Activated naive CD4-positive, alpha-beta T cell treated with anti-CD3 and anti-CD28 coated beads, Interleukin-2, amount 50 U/mL, for 16 hours (primary cell): Measurements from ENCODE around the gene SIL1.

Source experiments
- DNase-seq: peaks from one replicate; pipeline ENCODE4 v3.0.0-alpha.2; 2020

The SIL1 gene

DNA sequence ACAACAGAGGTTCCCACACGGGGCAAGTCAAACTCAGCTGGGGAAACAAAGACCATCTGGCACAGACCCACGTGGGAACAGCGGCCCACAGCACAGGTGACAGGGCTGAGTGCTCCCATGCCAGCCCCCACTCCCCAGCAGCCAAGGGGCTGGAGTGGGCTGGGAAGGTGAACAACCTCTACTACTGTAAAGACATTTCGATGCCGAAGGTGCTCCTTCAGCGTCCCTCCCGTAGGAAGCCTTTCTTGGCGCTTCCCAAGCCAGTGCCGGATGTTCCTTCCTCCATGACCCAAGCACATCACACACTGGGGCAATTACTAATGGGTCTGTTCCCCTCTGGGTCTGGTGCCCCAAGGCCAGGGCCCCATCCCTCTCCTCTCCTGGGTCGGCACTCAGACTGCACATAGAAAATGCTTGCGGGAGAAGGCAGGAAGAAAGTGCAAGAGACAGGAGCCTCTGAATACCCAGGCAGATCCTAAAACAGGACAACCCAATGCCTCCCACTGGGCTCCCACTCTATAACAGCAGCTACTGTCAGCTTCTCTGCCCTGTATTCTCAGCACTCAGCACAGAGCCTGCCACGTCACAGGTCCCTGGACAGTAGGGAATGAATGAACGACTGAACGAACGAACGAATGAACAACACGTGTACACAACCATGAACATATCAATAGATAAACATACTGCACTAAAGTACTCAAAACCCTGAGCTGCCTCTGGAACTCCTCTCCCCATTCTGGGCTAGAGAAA, 246.0 kb downstream of the SIL1 start:
- no peak for DNase-seq

DNA sequence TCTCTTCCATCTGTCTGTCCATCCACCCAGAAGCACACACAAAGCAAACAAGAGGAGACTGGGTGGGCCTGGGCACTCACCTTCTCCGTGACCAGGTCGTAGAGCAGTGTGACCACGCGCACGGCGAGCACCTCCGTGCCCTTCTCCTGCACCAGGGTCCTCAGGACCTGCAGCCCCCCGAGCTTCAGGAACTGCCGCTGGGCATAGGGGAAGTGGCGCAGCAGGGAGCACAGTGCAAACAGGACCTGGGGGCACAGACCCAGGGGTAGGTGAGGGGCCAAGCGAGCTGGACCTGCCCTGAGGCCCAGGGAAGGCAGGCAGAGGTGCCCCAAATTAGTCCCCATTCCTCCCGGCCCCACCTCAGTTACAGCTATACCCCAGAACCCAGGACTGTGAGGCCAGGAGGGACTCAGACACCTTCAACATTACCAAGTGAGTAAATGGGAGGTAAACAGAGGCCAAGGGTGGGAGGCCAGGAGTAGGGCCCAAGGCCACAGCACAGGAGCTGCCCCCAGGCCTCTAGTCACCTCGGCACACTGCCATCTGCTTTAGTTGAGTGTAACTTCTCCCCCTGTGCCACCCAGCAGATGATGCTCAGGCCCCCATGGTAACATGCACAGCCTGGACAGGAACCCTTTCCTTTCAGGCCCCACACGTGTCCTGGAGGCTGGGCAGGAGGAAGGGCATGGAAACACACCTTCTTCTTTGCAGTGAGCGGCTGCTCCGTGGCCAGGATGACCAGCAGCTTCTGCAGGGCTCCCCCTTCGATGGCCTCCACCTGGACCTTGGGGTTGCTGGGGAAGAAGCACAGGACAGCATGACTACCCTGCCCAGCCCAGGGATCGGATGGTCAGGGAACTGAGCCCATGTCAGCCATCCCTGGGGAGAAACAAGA, 246.8 kb downstream of the SIL1 start:
- DNase-seq: no peak

DNA sequence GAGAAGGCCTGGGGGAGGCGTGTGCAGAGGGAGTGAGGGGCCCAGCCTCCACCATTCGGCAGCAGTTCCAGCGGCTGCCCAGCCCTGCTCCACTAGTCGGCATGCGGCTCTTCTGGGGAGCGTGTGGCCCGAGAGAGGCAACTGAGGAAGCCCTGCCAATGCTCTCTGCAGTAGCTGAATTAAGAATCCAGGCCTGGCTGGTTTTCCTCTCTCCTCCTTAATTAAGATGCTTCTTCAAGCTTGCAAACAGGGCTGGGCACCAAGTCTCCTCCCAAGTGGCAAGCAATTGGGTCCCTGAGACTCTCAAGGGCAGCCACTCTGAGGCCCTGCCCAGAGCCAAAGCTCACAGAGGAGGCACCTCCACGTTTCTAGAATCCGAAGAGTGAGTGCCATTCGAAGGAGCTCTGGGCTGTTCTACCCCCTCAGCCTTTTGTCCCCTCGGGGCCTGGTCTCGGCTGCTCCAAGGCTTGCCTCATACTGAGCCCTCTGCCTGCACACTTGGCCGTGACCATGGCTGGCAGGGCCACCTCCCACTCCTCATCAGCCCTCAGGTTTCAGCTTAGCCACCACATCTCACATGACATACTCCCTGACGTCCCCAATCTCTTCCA, 247.6 kb downstream of the SIL1 start:
- DNase-seq: no peak

DNA sequence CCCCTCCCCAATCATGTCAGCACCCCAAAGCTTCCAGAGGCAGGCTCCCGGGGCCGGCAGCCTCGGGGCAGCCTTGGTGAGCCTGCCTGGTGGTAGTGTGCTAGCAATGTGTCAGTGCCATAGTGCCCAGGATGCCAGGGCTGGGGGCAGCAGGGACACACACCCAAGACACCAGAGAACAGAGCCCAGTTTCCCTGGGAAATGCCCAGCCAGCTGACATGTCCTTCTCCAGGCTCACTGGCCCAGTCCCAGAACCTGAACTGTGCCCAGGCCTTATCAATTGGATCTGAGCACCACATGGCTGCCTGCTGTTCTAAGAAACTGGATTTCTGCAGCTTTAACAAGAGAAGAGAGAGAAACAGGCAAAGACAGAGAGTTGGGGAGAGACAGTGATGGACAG, 248.2 kb downstream of the SIL1 start:
- no peak for DNase-seq

DNA sequence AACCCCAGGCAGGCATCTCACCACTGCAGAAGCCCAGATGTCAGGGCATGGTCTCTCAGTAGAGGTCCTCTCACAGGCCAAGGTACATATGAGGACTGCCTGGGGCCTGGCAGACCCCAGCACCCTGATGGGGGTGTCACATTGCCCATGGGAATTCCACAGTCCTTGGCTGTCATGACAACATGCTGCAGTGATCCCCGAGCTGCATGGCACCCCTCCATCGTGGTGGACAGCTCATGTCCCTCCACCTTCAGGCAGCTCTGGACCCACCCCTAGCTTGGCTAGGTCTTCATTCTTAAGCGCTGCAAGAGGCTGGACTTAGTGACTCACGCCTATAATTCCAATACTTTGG, 249.0 kb downstream of the SIL1 start:
- no peak for DNase-seq

DNA sequence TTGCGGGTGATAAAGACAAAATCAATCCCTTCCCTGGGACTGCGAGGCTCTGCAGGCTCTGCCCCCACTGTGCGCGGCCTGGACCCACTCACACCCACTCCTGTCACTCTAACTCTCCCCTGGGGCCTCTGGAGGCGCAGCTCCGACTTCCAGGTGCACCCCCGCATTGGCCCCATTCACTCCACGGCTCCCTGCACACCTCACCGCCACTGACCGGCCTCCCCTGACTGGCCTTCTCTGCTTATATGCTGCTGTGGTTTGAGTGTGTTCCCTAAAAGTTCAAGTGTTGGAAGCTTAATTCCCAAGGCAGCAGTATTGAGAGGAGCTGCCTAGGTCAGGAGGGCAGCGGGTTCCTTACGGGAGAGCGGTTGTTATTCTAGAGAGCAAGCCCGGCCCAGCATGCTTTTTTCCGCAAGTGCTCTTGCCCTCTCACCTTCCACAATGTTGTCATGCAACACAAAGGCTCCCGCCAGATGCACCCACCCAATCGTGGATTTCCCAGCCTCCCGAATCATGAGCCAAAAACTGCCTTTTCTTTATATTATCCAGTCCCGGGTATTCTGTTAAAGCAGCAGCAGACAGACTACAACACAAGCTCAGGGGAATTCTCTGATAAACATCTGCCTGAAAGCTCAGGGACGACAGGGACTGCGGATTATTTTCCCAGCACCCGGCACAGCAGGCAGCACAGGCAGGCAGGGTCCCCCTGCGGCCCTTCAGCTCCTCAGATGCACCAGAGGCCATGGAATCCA, 249.5 kb downstream of the SIL1 start:
- no peak for DNase-seq

DNA sequence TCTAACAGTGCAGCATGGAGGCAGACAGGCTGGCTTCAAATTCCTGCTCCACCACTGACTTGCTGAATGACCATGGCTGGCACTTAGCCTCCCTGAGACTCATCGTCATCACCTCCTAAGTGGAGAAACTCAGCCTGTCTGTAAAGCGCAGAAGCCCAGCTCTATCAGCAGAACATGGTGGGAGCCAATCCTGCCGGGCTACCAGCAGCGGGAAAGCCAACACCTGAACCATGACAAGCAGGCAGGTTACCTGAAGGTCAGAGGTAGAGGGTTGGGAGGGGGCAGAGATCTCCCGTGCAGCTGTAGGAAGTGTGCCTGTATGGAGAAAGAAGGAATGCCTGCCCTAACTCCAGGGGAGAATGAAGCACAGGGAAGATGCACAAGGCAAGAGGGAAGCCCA, 250.4 kb downstream of the SIL1 start:
- DNase-seq: no peak

DNA sequence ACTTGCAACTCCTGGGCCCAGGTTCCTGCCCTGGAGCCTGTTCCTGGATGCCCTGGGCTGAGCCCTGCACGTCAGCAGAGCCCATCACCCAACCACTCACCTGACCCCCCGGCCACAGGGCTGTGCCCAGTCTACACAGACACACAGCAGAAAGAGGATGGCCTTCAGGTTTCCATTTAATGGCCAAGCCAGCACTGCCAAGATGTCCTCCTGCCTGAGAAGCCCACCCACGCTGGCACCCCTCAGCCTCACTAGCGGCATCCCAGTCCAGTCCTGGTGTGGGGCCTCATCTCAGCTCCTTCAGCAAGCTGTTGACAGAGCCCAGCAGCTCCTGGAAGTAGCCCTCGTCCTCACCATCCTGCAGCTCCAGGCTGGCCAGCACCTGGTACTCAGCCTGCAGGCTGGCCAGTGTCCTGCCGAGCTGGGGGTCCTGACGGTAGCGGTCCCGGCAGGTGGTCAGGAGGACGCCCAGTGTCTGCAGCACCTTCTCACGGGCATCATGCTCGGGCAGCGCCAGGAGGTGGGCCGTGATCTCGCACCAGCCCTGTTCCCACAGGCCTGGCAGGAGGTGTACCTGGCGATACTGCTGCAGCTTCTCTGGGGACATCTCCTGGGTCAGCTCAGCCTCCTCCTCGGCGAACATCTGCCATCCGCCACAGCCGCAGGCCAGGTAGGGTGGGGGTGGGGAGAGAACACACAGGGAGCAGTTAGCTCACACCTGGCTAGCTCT, 251.2 kb downstream of the SIL1 start:
- DNase-seq: no peak

DNA sequence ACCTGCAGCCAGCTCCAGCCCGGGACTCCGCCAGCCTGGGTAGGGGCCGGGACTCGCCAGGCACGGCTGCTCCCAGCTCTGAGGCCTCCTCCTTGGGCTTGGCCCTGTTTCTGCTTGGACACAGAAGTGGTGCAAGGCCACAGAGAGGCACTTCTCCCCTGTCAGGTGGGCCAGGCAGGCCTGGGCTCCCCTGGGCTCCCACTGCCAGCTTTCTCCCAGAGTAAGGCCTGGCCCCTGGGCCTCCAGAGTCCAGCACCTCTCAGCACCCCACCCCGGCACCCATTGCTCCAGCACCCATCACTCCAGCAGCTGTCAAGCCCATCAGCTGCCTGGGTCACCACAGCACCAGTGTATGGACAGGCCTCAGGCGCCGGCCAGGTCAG, 251.9 kb downstream of the SIL1 start:
- DNase-seq: no peak

DNA sequence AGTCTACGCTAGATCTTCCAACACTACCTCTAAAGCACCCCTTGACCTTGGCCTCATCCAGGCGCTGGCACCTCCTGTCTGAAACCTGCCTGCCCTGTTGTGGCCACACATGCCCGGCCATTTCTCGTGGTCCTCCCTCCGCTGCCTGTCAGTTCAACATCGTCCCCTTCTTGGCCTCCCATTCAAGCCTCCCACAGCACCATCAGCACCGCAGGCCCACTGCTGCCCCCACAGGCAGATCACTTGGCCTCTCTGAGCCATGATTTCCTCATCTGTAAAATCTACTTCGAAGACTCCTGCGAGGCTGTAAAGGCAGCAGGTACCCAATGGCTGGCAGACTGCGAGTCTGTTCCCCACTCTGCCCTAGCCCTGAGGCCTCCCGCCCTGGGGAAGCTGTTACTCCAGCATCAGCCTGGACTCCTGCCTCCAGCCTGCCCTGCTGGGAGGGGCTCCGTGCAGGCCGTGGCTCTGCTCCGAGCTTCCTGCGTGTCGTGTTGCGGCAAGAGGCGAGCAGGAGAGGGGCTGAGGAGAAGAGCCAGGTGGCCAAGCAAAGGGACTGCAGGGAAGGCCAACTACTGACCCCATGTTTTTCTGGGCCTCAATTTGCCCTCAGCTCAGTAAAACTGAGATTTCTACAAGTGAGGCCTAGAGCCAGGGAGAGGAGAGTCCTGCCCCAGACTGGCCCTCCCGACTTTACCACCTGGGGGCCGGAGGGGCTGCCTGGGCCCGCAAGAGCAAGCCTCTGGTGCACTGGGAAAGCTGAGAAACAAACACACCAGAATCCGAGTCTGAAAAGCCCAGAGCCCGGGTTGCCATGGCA, 252.5 kb downstream of the SIL1 start:
- no peak for DNase-seq

DNA sequence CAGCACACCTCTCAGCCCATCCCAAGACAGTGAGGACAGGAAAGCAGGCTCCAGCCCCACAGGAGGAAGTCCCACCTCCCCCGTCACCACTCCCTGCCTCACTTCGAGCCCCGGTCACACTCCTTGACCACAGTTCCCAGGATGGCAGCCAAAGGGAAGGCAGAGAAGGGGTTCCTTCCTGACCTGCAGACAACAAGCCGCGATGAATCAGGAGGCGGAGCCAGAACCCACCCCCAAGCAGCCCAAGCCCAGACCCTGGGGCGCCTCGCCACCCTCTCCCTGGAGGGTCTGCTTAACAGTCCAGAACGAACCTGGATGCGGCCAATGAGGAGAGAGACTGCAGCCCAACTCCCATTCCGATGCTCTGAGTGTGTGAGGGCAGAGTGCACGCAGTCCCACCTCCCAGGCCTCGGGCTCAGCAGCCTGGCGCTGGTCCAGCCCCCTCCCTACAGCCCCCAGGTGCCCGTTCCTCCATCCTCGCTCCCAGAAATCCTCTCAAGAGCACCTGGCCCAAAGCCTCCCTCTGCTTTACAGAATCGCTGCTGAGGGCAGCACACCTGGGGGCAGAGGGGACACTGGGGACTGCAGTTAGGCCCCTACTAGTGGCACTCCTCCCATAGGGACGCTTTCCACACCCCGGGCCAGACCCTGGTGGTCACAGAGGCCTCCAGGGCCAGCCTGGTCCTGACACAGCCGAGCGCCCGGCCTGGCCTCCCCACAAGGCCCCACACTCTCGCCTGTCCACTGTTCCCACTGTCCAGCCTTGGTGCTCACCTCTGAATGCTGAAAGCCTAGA, 253.4 kb downstream of the SIL1 start:
- DNase-seq: no peak

DNA sequence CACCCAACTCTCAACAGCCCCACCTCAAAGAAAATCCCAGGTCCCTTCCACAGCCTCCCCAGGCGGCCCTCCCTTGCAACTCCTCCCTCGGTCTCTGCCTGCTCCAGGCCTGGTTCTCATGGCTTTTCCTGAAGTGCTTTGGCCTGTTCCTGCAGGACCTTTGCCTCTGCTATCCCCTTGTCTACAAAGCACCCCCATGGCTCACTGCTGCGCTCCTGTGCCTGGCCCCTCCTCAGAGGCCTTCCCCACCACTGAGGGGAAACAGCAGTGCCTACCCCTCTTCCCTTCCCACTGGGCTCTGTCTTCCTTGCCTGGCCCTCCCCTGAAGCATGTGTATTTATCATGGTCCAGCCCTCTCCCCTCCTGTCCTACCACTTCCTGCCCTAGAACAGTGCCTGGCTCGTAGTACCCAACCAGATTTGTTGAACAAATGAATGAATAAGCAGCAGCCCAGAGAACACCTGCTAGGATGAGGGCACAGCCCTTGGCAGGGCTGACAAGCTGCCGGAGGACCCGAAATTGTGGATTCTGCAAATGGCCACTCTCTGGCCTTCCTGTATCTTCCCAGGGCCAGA, 254.5 kb downstream of the SIL1 start:
- no peak for DNase-seq

DNA sequence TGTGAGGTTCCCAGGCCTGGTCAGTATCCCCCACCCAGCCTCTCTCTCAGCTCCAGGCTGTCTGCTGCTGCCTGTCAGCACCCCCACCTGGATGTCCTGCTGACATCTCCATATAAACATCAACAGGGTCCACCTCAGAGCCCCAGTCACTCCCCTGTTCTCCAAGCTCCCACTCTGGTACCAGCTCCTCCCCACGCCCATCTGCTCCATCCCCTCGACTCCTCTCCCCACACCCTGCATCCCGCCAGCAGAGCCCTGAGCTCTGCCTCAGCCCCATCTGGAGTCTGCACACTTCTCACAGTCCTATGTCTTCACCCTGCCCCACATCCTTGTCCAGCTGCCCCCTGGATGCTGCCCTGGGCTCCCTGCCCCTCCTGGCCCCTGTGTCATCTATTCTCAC, 255.3 kb downstream of the SIL1 start:
- no peak for DNase-seq

DNA sequence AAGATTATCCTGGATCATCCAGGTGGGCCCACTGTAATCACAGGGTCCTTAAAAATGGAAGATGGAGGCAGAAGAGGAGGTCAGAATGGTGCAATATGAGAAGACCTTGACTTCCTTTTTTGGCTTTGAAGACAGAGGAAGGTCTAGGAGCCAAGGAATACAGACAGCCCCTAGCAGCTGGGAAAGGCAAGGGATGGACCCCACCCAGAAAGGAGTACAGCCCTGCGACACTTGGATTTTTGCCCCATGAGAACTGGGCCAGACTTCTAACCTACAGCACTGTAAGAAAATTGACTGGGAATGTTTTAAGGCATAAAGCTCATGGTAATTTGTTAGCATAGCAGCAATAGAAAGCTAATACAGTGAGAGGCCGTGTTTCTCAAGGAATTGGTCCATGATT, 256.1 kb downstream of the SIL1 start:
- no peak for DNase-seq

DNA sequence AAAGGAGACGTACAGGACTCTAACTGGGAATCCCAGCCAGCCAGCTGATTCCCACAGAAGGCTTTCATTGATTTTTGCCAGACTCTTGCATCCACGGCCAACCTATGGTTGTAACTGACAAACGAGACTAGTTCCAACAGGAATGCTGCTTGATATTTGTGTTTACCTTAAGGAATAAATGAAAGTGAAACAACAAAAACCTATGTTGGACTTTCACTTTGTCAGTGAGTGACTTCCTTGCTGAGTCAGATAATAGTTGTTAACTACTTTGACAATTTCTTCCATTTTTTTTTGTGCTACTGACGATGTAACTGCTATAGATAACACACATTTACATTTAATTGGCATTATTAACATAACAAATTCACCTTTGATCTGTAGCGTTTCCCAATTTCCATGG, 259.6 kb downstream of the SIL1 start:
- no peak for DNase-seq

DNA sequence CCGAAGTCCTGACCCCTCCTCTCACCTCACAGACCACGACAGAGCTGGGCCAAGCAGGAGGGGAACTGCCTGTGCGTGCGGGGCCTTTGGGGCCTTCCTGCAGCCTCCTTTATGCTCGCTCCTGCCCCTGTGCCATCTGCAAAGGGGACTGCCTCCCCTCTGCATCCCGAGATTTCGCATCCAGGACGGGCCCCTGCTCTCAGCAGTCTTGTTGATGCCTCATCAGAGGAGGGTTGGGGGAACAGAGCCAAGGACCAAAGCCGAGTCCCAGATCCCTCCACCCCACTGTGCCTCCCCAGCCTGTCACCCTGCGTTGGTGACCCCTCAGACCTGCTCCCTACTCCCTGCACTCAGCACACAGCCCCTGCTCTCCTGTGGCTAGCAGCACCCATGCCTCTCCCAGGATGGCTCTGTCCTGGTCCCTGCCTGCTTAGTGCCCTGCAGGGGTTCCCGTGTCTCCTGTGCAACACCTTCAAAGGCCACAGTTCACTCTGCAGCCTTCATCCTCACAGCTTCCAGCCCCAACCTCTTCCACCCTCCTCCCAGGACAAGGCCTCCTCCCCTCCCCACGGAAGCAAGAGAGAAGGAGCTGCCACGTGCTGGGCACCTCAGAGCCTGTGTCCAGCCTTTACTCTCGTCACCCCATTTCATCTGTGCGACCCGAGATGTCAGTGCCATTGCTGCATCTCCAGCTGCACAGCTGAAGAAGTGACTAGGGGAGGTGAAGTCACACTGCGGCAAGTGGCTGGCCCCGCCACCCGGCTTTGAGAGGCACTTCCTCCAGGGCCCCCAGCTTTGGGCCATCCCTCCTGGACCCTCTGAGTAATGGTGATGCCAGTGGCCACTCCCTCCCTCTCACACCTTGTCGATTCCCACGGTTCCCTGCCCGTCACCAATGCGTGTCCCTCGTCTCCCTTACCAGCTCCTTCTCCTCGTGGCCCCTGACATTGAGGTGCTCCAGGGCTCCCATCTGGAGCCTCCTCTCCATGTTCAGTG, 260.5 kb downstream of the SIL1 start:
- DNase-seq: no peak

DNA sequence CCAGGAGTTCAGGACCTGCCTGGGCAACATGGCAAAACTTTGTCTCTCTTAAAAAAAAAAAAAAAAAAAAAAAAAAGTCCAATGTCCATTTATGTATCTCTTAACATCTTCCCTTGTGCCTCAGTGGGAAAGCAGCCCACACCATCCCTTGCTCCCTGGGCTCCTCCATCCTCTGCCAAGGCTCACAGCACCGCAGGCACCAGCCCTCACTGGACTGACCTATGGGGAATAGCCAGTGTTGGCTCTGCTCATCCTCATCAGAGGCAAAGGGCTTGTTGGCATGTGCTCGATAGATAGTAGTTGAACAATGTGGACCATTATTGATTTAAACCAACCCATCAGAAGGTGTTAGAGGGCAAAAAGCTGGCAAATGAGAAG, 261.2 kb downstream of the SIL1 start:
- no peak for DNase-seq

DNA sequence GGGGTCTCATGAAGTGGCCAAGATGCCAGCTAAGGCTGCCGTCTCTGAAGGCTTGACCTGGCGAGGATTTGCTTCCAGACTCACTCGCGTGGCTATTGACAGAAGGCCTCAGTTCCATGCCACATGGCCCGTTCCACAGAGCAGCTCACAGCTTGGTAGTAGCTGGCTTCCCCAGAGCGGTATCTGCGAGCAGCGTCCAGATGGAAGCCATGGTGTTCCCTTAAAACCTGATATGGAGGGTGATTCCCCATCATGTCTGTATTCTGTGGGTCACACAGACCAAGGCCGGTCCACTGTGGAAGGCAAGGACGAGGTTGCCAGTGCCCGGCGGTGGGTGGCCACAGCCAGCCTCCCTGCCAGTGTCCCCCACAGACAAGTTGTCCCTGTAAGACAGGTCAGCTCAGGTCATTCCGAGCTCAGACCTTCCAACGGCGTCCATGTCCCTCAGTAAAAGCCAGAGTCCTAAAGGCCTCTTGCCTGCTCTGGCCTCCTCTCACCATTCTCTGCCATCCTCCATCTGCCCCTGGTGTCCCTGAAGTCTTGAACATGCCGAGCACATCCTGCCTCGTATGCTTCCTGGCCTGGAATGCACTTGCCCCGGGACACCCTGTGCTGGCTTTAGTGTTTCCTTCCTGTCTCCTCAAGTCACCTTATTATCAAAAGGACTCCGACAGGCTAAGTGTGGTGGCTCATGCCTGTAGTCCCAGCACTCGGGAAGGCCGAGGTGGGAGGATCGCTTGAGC, 261.8 kb downstream of the SIL1 start:
- no peak for DNase-seq
